Embryonic facial prominence (tissue), 1 donor: ENCODE results near the gene DIDO1.
"Not testable (repeated sequence)": the region's sequence is repeated elsewhere in the genome, so short reads cannot be mapped to it uniquely, and the experiment has no call there.

ENCODE experiments used
- DNase-seq: peaks from one replicate; pipeline ENCODE4 v3.0.0-alpha.2; 2016; ENCODE audit errors: extremely low spot score

DIDO1 gene

GRCh38 chr20:62856931-62857619 lies 69.2 kb downstream of the DIDO1 start:
- no peak for DNase-seq

GRCh38 chr20:62855120-62855519 lies 71.2 kb downstream of the DIDO1 start:
- no peak for DNase-seq

DNA sequence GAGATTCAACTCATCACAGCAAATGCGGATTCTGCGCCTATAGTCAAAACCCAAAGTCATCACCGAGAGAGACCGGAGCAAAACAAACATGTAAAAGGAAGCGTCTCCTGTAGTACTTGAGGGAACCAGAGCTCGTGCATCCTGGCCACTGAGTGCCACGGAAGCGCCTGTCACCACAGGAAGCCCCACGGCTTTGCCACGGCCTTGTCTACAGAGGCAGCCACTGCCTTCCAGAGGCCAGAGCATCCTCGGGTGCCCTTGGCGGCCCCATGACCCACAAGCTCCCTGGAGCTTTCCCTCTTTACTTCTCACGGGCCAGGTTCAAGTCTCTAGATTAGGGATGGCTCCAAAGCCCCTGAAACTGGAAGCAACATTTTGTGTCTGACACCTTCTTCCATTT lies 72.2 kb downstream of the DIDO1 start:
- no peak for DNase-seq

DNA sequence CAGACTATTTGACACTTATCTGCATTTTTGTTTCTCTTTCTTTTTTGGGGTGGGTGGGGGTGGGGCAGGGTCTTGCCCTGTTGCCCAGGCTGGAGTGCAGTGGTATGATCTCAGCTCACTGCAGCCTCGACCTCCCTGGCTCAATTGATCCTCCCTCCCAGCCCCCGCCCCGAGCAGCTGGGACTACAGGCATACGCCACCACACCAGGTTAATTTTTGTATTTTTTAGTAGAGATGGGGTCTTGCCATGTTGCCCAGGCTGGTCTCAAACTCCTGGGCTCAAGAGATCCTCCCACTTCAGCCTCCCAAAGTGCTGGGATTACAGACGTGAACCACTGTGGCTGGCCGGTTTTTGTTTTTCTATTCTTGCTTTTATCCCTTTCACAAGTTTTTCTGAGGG lies 73.0 kb downstream of the DIDO1 start:
- not testable (repeated sequence) for DNase-seq

DNA sequence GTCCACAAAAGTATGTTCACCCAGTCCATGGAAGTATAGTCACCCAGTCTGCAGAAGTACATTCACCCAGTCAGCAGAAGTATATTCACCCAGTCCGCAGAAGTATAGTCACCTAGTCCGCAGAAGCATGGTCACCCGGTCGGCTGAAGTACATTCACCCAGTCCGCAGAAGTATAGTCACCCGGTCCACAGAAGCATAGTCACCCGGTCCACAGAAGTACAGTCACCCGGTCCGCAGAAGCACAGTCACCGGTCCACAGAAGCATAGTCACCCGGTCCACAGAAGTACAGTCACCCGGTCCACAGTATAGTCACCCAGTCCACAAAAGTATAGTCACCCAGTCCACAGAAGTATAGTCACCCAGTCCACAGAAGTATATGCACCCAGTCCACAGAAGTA lies 73.5 kb downstream of the DIDO1 start:
- no peak for DNase-seq

- DNase-seq, result no peak
Measured at GRCh38 chr20:62852196-62852595, 74.1 kb downstream of the DIDO1 start.

DNA sequence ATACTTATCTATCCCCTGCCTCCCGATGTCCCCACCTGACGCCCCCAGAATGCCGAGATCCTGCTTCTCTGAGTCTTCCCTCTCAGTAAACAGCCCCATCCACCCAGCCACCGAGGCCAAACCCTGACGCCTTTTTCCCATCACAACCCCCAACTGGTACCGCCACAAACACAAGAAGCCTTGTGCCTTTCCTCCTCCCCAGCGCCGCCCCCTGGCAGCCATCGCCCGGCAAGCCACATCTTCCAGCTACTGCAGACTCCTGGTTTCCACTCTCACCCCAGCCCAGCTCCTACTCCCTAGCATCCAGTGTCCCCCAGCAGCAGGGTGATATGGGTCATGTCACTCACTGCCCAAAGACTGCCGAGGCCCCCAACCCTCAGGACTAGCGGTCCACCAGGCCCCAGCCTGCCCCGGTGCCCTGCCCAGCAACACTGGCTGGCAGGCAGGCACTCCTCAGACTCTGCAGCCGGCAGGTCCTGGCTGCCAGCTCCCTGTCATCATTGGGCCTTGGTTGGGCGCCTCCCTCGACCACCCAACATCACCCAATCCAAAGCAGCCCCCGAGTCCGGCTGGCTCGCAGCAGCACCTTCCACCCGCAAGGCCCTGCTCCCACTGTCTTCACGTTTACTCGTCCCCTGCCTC lies 75.9 kb downstream of the DIDO1 start:
- no peak for DNase-seq

GRCh38 chr20:62849431-62849830 lies 76.9 kb downstream of the DIDO1 start:
- DNase-seq, result no peak

DNA sequence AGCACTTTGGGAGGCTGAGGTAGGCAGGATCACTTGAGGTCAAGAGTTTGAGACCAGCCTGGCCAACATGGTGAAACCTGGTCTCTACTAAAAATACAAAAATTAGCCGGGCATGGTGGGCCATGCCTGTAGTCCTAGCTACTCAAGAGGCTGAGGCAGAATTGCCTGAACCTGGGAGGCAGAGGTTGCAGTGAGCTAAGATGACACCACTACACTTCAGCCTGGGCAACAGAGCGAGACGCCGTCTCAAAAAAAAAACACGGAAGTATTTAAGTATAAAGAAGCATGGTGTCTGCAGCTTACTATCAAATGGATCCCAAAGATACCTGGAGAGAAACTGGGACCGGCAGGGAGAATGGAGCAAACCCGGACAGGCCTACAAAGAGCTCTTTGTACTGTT lies 77.4 kb downstream of the DIDO1 start:
- not testable (repeated sequence) for DNase-seq

DNA sequence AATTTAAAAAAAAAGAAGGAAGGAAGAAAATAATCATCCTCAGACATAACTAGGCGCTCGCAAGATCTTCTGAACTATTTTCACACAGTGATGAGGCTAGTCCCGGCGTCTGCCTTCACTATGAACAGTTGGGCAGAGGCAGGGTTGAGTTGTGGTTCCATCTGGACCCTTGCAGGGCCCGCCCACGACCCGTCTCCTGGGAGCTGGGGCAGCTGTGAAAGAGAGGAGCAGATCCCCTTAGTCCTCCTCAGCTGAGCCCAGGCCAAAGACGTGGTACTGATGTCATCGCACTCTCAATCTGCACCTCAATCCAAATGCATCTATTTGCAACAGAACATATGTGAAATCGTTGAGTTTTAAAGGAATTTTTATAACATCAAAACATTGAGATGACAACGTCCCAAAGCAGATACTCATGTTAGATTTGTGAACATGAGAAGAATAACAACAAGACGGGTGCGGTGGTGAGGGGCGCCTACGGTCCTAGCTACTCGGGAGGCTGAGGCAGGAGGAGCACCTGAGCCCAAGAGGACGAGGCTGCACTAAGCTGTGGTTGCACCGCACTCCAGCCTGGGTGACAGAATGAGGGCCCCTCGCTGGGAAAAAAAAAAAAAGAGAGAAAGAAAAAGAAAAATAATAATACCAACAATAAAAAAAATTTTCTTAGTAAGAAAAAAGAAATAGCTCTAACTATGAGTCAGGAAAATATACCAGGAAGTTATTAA lies 80.0 kb downstream of the DIDO1 start:
- no peak for DNase-seq

GRCh38 chr20:62845416-62846160 lies 80.7 kb downstream of the DIDO1 start:
- DNase-seq, result no peak

- no peak for DNase-seq
Measured at GRCh38 chr20:62844182-62844581, 82.1 kb downstream of the DIDO1 start.

GRCh38 chr20:62843656-62844055 lies 82.6 kb downstream of the DIDO1 start:
- no peak for DNase-seq

DNA sequence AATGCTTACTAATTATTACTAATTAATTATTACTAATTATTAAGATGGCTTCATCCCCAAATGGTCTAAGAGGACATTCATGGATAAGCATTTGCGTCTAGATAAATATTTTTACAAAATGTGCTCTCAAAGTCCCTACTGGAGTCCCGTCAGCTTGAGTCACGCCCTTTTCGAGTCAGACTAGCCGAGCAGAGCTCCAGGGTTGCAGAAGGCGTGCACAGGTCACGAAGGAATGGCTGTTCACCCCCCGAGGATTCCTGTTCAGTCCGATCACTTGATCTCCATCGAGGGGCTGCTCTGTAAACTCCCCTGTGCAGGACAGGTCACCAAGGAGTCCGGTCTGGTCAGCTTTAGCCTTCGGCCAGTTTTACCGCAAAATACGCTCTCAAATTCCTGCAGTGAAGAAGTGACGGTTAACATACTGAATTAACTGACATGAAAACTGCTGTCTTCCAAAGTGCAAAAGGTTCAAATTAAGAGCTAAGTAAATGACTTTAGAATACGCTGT lies 84.5 kb downstream of the DIDO1 start:
- no peak for DNase-seq

DNA sequence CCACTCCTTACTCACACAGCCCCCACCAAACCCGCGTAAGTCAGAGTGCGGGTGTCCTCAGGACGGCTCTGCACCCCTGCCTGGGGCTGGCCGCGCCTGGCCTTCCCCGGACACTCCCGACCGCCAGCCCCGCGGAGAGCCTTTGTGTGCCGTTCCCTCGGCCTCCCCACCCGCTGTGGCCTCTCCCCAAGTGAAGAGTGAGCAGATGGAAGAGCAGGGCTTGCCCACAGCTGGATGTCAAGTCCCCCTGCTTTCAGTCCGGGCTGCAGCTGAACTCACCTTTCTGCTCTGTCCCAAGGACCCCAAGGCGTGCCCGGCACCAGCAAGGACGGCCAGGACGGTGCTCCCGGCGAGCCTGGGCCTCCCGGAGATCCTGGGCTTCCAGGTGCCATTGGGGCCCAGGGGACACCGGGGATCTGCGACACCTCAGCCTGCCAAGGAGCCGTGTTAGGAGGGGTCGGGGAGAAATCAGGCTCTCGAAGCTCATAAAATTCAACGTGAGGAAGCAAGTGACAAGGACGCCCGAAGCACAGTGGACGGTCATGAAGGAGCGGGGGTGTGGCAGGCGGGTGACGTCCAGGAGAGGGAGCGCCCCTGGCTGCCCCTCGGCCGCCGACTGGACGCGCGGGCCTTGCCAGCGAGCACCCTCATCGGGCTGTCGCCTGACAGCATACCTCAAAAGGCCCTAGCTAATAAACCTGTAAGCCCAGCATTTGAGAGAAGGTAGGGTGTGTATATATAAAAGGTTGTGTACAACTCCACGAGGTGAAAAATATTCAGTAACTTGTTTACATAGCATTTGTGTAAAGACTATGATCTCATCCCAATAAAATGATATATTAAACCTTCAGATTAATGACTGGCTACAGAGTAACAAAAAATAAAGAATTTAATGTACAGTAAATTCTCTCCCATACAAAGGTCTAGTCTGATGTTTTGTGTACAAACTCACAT lies 85.8 kb downstream of the DIDO1 start:
- no peak for DNase-seq

DNA sequence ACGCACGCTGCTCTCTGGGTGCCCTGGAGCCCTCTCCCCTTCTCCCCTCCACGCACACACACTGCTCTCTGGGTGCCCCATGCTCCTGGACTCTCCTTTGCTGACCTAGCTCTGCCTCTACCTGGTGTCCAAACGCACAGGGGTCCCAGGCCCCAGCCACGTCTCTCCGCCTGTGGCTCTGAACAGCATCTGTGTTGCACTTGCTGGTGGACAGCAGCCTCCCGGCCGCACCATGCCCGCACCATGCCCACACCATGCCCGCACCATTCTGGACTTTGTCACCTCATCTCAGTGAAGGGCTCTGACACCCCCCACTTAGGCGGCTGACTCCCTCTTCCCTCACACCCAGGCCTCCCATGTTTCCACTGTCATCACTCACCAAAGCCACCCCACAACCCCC lies 86.5 kb downstream of the DIDO1 start:
- DNase-seq, result no peak

DNA sequence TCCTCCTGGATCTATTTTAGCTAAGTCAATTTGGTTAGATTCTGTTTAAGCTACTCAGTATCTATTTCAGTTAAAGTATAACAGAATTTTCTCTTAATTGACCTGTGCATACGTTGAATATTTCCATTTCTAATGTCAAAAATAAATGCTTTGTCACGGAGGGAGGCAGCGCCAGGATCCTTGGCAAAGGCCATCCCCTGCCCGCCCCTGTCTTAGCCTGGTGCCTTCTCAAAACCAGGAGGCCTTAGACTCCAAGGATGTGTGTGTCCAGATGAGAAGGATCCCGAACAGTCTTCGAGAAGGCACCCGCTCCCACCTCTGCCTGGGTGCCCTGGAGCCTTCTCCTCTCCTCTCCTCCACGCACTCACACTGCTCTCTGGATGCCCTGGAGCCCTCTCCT lies 87.0 kb downstream of the DIDO1 start:
- no peak for DNase-seq

- no peak for DNase-seq
Measured at GRCh38 chr20:62838128-62838891, 88.0 kb downstream of the DIDO1 start.

DNA sequence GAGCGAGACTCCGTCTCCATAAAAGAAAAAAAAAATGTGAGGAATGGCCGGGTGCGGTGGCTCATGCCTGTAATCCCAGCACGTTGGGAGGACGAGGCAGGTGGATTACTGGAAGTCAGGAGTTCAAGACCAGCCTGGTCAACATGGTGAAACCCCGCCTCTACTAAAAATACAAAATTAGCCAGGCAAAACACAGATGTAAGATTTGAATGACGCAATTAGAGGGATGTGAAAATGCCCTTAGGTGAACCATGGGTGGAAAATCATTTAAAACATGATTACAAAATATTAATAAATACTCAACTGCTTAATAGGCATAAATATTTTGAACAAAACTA lies 88.5 kb downstream of the DIDO1 start:
- no peak for DNase-seq

DNA sequence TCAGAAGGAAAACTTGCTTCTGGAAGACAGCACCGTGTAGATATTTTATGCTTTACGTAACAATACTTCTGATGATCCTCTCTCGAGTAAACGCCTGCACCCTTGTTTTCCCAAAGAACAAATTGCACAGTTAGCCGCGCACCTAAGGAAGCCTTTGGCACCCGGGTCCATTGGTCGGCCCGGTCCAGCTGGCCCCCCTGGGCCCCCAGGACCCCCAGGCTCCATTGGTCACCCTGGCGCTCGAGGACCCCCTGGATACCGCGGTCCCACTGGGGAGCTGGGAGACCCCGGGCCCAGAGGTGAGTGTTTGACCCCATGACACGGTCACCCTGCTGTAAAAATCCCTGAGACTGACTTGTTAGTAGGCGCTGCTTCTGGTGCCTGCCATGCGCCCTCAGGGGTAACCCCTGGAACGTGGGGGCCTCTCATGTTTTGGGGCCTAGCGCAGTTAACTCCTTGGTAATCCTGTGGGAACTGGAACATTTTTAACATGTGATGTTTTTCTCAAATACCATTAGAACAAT lies 89.3 kb downstream of the DIDO1 start:
- no peak for DNase-seq
